ENCODE results near the gene GRIK1.
A peak's percentile ranks its signal among the peaks of the same experiment; 100 is the strongest.

GRIK1 gene

DNA sequence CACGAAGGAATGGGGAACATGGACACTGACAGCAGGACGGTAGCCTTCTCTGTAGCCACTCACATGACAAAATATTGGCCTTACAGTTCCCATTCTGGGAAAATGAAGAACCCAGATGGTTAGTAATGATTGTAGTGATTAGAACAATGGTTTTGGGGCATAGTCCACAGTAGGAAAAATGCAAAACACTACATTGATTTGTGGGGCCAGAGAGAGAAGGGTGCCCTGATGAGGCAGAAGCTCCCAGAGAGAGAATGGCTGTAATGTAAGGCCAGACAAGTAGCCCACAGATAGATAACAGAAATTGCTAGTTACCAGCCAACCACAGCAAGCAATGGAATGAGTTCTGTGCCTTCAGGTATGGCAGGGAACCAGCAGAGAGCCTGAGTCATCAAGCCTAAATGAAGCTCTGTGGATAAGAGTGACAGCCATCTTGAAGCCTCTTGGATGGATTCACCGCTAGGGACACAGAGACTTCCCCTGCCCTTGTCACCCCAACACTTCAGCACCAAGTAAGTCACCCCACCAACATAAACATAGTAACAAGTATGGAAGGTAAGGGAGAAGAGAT is 435.0 kb downstream of the GRIK1 start:
- no peak for DNase-seq (ENCODE audit: low spot score)
- in situ Hi-C loops (cut with MboI; ENCODE audit: low pct_unique_long_range_greater_than_20kb, low sequenced_read_pairs, unreplicated experiment): no loop called here
- TF ChIP-seq, protein P1, sequence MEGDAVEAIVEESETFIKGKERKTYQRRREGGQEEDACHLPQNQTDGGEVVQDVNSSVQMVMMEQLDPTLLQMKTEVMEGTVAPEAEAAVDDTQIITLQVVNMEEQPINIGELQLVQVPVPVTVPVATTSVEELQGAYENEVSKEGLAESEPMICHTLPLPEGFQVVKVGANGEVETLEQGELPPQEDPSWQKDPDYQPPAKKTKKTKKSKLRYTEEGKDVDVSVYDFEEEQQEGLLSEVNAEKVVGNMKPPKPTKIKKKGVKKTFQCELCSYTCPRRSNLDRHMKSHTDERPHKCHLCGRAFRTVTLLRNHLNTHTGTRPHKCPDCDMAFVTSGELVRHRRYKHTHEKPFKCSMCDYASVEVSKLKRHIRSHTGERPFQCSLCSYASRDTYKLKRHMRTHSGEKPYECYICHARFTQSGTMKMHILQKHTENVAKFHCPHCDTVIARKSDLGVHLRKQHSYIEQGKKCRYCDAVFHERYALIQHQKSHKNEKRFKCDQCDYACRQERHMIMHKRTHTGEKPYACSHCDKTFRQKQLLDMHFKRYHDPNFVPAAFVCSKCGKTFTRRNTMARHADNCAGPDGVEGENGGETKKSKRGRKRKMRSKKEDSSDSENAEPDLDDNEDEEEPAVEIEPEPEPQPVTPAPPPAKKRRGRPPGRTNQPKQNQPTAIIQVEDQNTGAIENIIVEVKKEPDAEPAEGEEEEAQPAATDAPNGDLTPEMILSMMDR (IDR thresholded peaks at IDR 0.05; ENCODE audit: extremely low read depth, insufficient read depth, missing control alignments): no peak

DNA sequence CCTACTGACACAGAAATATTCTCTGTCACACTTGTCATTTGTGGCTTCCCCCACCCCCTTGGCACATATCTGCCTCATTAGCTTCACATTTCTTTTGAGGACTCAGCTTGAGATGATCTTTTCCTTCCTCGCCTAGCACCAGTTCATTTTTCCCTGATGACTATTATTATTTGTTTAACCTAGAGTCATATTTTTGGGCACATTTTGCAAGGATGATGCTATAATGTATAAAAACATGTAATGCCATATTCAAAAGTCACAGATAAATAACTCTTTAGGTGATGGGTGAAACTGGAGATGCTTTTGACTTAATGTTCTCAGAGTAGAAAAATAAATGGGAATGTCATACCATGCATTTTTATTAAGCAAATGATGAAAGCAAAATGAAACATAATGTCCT is 438.3 kb downstream of the GRIK1 start:
- TF ChIP-seq, protein P1 (IDR thresholded peaks at IDR 0.05; ENCODE audit: extremely low read depth, insufficient read depth, missing control alignments): no peak
- DNase-seq (ENCODE audit: low spot score): no peak
- in situ Hi-C loops (cut with MboI; ENCODE audit: low pct_unique_long_range_greater_than_20kb, low sequenced_read_pairs, unreplicated experiment): no loop called here

DNA sequence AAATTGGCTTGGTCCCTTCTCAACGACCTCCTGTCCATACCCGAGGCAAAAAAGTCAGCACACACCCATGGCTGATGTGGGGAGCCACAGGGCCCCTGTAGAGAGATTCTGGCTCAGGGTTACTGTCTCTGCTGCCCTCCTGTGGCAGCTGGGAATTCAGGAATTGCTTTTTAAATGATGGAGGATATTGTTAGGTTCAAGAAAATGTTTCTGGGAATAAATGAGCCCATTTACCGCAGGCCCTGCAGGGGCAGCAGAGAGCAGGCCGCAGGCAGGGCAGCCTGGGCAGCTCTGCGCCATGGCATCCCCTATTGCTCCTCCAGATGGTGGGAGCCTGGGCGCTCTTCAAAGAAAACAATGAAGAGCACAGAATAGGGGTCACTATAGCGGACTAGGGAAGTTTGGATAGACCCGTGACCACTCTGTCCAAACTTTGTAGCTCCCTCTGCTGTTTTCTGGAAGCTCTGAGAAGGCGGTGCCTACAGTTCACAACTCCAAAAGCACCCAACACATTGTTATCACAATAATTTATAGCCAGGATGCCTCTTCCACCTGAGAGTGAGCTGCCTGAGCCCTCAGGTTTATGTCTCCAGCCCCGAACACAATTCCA is 440.0 kb downstream of the GRIK1 start:
- peak; percentile 7 for DNase-seq (ENCODE audit: low spot score)
- TF ChIP-seq, protein P1 (IDR thresholded peaks at IDR 0.05; ENCODE audit: extremely low read depth, insufficient read depth, missing control alignments): peak; percentile 29
- in situ Hi-C loops (cut with MboI; ENCODE audit: low pct_unique_long_range_greater_than_20kb, low sequenced_read_pairs, unreplicated experiment): no loop called here

DNA sequence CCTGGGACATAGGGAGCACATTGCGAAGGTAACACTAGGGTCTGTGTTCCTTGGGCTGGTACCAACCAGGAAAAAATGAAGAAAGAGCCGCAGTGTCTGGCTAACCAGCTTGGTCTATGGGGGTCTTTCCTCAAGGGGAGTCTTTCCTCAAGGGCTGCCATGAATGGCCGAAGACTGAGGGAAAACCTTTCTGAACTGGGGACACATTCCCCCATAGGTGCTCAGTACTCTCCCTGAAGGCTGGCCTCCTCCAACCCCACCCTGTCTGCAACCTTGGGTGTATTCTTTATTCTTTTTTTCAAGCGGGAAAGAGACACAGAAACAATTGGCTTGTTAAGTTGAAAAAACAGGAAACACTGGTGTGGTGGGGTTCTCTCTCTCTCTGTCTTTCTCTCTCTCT is 440.6 kb downstream of the GRIK1 start:
- in situ Hi-C loops (cut with MboI; ENCODE audit: low pct_unique_long_range_greater_than_20kb, low sequenced_read_pairs, unreplicated experiment): no loop called here
- no peak for DNase-seq (ENCODE audit: low spot score)
- TF ChIP-seq, protein P1 (IDR thresholded peaks at IDR 0.05; ENCODE audit: extremely low read depth, insufficient read depth, missing control alignments): no peak

DNA sequence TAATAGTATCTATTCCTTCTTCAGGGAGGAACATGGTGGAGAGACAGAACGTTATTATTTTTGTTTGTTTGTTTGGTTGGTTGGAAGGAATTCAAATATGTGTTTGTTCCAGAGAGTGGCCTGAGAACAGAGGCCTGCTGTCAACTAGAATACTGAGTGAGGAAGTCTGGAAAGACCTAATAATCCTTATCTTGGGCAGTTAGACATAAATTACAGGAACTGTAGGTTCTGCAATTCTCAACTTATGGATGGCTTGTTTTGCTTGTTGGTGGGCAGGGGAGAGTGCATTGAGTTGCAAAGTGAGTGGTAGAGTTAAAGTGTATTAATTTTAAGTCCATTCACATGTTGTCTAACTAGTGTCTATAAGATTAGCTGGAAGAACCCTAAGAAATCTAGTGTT is 443.5 kb downstream of the GRIK1 start:
- TF ChIP-seq, protein P1 (IDR thresholded peaks at IDR 0.05; ENCODE audit: extremely low read depth, insufficient read depth, missing control alignments): no peak
- DNase-seq (ENCODE audit: low spot score): no peak
- in situ Hi-C loops (cut with MboI; ENCODE audit: low pct_unique_long_range_greater_than_20kb, low sequenced_read_pairs, unreplicated experiment): no loop called here

DNA sequence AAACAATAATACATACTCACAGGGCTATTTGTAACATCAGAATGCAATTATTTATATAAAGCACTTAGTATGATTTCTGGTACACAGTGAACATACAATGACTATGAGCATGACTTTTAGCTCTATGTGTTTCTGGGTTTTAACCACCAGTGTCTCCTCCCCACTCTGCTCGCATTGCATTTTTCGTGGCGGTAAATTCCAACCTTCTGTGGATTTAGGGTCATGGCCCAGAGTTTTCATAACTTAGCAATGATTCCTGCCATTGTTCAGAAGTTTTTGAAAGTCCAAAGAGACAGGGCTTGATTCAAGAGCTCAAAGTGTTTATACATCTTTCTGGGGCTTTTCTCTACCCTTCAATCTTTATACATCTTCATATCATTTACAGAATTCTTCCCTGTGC is 449.8 kb downstream of the GRIK1 start:
- TF ChIP-seq, protein P1 (IDR thresholded peaks at IDR 0.05; ENCODE audit: extremely low read depth, insufficient read depth, missing control alignments): no peak
- DNase-seq (ENCODE audit: low spot score): no peak
- in situ Hi-C loops (cut with MboI; ENCODE audit: low pct_unique_long_range_greater_than_20kb, low sequenced_read_pairs, unreplicated experiment): no loop called here

Data from GM13977 (cell line).